ENCODE data around the gene HMGN1. TPM values are rescaled to one million over a fixed set of nuclear protein-coding genes. Genes with fewer than 3 reads are reported as not detected.

The HMGN1 gene
- total RNA-seq, 2 experiments from 2014 or later, result 415 to 416 TPM

DNA sequence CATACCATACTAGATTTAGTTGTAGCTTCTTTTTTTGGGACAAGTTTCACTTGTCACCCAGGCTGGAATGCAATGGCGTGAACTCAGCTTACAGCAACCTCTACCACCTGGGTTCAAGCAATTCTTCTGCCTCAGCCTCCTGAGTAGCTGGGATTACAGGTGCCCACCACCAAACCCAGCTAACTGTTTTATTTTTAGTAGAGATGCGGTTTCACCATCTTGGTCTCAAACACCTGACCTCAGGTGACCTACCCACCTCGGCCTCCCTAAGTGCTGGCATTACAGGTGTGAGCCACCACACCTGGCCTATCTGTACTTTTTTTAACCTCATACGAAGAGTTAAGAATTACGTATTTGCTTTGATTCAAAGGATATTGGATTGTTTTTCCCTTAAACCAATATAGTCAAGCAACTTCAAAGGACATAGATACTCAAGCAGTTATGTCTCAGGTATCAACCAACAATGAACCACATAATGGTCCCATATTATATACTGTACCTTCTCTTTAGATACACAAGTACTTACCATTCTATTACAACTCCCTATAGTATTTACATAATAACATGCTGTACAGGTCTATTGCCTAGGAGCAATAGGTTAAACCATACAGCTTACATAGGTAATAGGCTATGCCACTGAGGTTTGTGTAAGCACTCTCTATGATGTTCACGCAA lies 7.5 kb downstream of the HMGN1 start:
- ATAC-seq (no peak), DNase-seq (no peak)
- no peak overlapping the region for H3K4me3 Mint-ChIP-seq
- peaks cover 44% of the 10 kb centered on the region for H3K36me3 Mint-ChIP-seq (ENCODE audit: low read depth)
- POLR2A ChIA-PET, result interaction anchor here (1.0 to 1.6 kb wide), 4 partner anchors 9 to 41 kb away, joined by 3 to 5 read pairs (median 4); partner anchors contain the start of gene BRWD1
- H3K4me1 Mint-ChIP-seq (ENCODE audit: low read depth), result peaks cover 18% of the 10 kb centered on the region
- intact Hi-C loops (cut with micrococcal nuclease), result no loop called here
- H3K27me3 Mint-ChIP-seq, result no peaks in the 10 kb centered on the region
- no peak overlapping the region for H3K27ac Mint-ChIP-seq
- CTCF ChIA-PET, result no interaction called here
- no peaks in the 10 kb centered on the region for H3K9me3 Mint-ChIP-seq
- TF ChIP-seq, protein P1, sequence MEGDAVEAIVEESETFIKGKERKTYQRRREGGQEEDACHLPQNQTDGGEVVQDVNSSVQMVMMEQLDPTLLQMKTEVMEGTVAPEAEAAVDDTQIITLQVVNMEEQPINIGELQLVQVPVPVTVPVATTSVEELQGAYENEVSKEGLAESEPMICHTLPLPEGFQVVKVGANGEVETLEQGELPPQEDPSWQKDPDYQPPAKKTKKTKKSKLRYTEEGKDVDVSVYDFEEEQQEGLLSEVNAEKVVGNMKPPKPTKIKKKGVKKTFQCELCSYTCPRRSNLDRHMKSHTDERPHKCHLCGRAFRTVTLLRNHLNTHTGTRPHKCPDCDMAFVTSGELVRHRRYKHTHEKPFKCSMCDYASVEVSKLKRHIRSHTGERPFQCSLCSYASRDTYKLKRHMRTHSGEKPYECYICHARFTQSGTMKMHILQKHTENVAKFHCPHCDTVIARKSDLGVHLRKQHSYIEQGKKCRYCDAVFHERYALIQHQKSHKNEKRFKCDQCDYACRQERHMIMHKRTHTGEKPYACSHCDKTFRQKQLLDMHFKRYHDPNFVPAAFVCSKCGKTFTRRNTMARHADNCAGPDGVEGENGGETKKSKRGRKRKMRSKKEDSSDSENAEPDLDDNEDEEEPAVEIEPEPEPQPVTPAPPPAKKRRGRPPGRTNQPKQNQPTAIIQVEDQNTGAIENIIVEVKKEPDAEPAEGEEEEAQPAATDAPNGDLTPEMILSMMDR (IDR thresholded peaks at IDR 0.05), result no peak

DNA sequence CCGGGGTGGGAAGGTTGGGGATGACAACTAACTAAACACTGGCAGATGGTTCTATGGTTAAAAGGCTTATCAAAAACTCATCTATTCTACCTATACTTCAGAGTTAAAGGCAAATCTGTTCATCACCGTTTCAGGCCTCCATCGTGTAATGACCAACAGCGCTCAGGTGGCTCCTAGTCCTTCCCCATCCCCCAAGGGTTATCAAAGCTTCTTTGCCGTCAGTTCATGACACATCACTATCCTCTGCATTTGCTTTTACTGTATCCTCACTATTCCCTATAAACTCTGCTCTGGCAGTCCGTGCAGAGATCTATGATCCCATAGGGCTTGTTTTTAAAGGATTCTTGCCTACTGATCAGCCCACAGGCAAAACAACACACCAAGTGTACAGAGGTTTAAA lies 8.2 kb downstream of the HMGN1 start:
- no peak overlapping the region for H3K27ac Mint-ChIP-seq
- POLR2A ChIA-PET, result interaction anchor here (0.5 to 2.5 kb wide), 6 partner anchors 7 to 81 kb away, joined by 3 to 10 read pairs (median 4); partner anchors contain the start of gene BRWD1
- H3K4me3 Mint-ChIP-seq, result no peak overlapping the region

DNA sequence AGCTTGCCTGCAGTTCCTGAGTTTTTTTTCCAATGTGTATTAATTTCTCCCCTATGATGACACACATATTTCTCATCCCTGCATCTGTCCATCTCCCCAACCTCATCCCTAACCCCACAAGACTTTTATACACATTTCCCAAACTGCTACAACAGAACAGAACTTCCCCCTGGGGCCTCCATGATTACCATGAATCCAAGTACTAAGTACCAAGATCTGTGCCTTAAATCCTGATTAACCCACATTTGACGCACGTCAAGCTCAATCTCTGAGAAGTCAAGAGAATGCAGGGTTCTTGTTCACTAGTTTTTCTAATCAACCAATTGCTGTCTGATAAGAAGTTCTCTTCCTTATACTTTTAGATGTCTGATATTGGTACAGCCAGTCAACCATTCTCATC lies 9.7 kb downstream of the HMGN1 start:
- TF ChIP-seq, protein P1 (IDR thresholded peaks at IDR 0.05), result no peak
- Mint-ChIP-seq H3K36me3 (ENCODE audit: low read depth) (peaks cover 25% of the 10 kb centered on the region), H3K4me1 (ENCODE audit: low read depth) (no peaks in the 10 kb centered on the region), H3K9me3 (no peaks in the 10 kb centered on the region), H3K27me3 (no peaks in the 10 kb centered on the region), H3K4me3 (no peak overlapping the region), H3K27ac (no peak overlapping the region)
- ChIA-PET POLR2A (interaction anchor here (1.8 to 2.5 kb wide), 2 partner anchors 9 to 26 kb away, joined by 9 to 10 read pairs; partner anchors contain the start of gene BRWD1), CTCF (interaction anchor here (1.0 to 1.3 kb wide), 2 partner anchors 8 to 102 kb away, joined by 3 to 5 read pairs; no protein-coding TSS in a partner anchor)
- intact Hi-C loops (cut with micrococcal nuclease), result no loop called here
- no peak for DNase-seq
- no peak for ATAC-seq

More for the DNA sequence above, 8.2 kb downstream of the HMGN1 start:
- DNase-seq, result no peak
- TF ChIP-seq, protein P1 (IDR thresholded peaks at IDR 0.05), result no peak
- H3K36me3 Mint-ChIP-seq (ENCODE audit: low read depth), result peaks cover 37% of the 10 kb centered on the region
- CTCF ChIA-PET, result no interaction called here
- peaks cover 11% of the 10 kb centered on the region for H3K4me1 Mint-ChIP-seq (ENCODE audit: low read depth)
- H3K9me3 Mint-ChIP-seq, result no peaks in the 10 kb centered on the region
- no peaks in the 10 kb centered on the region for H3K27me3 Mint-ChIP-seq
- ATAC-seq, result no peak
- intact Hi-C loops (cut with micrococcal nuclease), result no loop called here

DNA sequence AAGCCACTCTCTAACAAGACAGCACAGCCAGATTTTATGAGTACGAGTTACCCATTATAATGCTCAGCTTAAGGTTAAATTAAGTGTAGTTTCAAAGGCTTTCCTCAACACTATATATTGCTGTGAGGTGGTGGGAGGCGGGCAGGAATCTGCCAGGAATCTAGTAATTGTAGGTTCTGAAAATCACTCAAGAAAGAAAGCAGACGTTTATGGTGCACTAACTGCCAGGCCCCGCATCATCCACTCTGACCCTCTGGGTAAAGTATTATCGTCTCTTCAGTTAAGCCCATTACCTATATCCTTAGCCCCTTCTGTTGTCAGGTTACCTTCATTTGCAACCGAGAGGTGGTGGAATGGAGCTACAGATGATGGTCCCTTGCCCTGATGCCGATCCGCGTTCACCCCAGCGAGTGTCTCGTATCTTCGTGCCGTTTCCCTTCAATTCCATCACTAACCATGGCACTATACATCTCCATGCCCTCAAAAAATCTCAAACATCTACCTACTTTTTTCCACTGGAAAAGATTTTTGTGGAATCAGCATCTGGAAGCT lies 12.4 kb downstream of the HMGN1 start:
- Mint-ChIP-seq H3K4me1 (ENCODE audit: low read depth) (no peaks in the 10 kb centered on the region), H3K9me3 (no peaks in the 10 kb centered on the region), H3K36me3 (ENCODE audit: low read depth) (peaks cover 4% of the 10 kb centered on the region), H3K4me3 (no peak overlapping the region), H3K27me3 (no peaks in the 10 kb centered on the region), H3K27ac (no peak overlapping the region)
- no peak for ATAC-seq
- ChIA-PET POLR2A (interaction anchor here (0.8 to 1.3 kb wide), 4 partner anchors 10 to 85 kb away, joined by 3 to 5 read pairs (median 4); no protein-coding TSS in a partner anchor), CTCF (no interaction called here)
- intact Hi-C loops (cut with micrococcal nuclease), result no loop called here
- TF ChIP-seq, protein P1 (IDR thresholded peaks at IDR 0.05), result no peak
- DNase-seq, result no peak

DNA sequence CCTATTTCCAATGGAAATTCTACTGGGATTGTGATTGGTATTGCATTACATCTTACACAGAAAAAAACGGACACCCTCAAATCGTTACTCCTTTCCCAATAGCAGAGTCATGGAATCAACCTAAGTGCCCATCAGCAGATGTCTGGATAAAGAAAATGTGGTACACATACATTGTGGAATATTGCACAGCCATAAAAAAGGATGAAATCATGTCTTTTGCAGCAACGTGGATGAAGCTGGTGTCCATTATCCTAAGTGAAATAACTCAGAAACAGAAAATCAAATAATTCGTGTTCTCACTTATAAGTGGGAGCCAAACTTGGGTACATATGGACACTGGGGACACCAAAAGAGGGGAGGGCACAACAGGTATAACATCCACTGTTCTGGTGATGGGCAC lies 14.3 kb downstream of the HMGN1 start:
- Mint-ChIP-seq H3K27me3 (no peaks in the 10 kb centered on the region), H3K9me3 (no peaks in the 10 kb centered on the region), H3K27ac (no peak overlapping the region), H3K4me1 (ENCODE audit: low read depth) (no peaks in the 10 kb centered on the region), H3K4me3 (no peak overlapping the region), H3K36me3 (ENCODE audit: low read depth) (no peaks in the 10 kb centered on the region)
- DNase-seq, result no peak
- ChIA-PET CTCF (no interaction called here), POLR2A (no interaction called here)
- TF ChIP-seq, protein P1 (IDR thresholded peaks at IDR 0.05), result no peak
- intact Hi-C loops (cut with micrococcal nuclease), result no loop called here
- no peak for ATAC-seq

All from activated CD8-positive, alpha-beta T cell treated with anti-CD3 and anti-CD28 coated beads for 36 hours (primary cell).